Measurements from ENCODE around the gene RAB39B.

RAB39B gene

DNA sequence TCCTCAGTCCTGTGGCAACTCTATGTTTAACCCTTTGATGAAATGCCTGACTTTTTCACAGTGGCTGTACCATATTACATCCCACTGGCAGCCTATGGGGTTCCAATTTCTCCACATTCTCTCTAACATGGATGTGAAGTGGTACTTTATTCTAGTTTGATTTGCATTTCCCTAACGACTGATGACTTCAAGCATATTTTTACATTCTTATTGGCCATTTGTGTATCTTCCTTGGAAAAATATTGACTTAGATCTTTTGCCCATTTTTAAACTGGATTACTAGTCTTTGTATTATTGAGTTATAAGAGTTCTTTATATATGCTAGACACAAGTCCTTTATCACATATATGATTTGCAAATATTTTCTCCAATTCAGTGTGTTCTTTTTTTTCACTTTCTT lies 2.1 kb upstream of the RAB39B start:
- Histone ChIP-seq H3K4me1 (no peaks in the 10 kb centered on the region), H3K36me3 (no peaks in the 10 kb centered on the region), H3K4me3 (ENCODE audit: low read depth, low read length) (no peak overlapping the region), H3K27me3 (no peaks in the 10 kb centered on the region), H3K9me3 (no peaks in the 10 kb centered on the region)
- DNase-seq: no peak
- TF ChIP-seq, protein P1, sequence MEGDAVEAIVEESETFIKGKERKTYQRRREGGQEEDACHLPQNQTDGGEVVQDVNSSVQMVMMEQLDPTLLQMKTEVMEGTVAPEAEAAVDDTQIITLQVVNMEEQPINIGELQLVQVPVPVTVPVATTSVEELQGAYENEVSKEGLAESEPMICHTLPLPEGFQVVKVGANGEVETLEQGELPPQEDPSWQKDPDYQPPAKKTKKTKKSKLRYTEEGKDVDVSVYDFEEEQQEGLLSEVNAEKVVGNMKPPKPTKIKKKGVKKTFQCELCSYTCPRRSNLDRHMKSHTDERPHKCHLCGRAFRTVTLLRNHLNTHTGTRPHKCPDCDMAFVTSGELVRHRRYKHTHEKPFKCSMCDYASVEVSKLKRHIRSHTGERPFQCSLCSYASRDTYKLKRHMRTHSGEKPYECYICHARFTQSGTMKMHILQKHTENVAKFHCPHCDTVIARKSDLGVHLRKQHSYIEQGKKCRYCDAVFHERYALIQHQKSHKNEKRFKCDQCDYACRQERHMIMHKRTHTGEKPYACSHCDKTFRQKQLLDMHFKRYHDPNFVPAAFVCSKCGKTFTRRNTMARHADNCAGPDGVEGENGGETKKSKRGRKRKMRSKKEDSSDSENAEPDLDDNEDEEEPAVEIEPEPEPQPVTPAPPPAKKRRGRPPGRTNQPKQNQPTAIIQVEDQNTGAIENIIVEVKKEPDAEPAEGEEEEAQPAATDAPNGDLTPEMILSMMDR (IDR thresholded peaks at IDR 0.05; ENCODE audit: low read depth, low read length): no peak

DNA sequence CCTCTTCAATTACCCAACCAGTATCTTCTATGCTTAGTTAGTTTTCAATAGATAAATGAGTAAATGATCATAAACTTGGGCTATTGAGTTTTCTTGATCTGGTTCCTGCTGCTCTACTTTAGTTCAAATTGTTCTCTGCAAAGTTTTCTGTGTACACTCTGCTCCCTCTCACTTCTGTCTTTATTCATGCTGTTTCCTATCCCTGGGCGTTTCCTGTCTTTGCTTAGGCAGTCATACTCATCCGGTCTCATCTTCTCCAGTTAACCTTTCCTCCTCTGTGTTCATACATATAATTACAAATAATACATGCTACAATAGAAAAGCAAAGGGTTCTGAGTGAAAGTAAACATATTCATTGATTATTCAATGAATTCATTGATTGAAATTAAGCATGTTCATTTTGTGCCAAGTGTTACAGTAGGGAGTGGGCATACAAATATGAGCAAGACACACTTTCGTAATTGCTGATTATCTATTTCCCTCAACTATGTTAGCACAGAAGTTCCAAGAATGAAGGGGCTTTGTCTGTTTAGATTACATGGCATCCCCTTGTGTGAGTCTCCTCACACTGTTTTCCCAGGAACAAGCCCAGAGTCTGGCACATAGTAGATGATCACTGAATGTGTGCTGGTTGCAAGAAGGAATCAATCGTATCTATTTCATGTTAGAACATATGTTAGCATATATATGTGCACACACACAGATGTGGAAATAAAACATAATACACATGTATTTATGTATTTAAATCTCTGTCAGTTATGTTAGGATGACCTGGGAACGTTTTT lies 1.1 kb downstream of the RAB39B start:
- no peaks in the 10 kb centered on the region for H3K4me1 ChIP-seq
- TF ChIP-seq, protein P1 (IDR thresholded peaks at IDR 0.05; ENCODE audit: low read depth, low read length): no peak
- no peaks in the 10 kb centered on the region for H3K9me3 ChIP-seq
- peak overlapping the region; percentile 72 for H3K4me3 ChIP-seq (ENCODE audit: low read depth, low read length)
- DNase-seq: no peak
- H3K27me3 ChIP-seq: no peaks in the 10 kb centered on the region
- no peaks in the 10 kb centered on the region for H3K36me3 ChIP-seq

- no peak for DNase-seq
- no peaks in the 10 kb centered on the region for H3K9me3 ChIP-seq
- no peaks in the 10 kb centered on the region for H3K27me3 ChIP-seq
- H3K4me1 ChIP-seq: no peaks in the 10 kb centered on the region
- no peak overlapping the region for H3K4me3 ChIP-seq (ENCODE audit: low read depth, low read length)
- no peaks in the 10 kb centered on the region for H3K36me3 ChIP-seq
- TF ChIP-seq, protein P1 (IDR thresholded peaks at IDR 0.05; ENCODE audit: low read depth, low read length): no peak
Measured at GRCh38 chrX:155259752-155260151, 4.5 kb downstream of the RAB39B start.

GRCh38 chrX:155251391-155251790 lies 12.9 kb downstream of the RAB39B start:
- H3K9me3 ChIP-seq: no peaks in the 10 kb centered on the region
- DNase-seq: no peak
- TF ChIP-seq, protein P1 (IDR thresholded peaks at IDR 0.05; ENCODE audit: low read depth, low read length): no peak
- no peaks in the 10 kb centered on the region for H3K27me3 ChIP-seq
- no peak overlapping the region for H3K4me3 ChIP-seq (ENCODE audit: low read depth, low read length)
- H3K36me3 ChIP-seq: no peaks in the 10 kb centered on the region
- no peaks in the 10 kb centered on the region for H3K4me1 ChIP-seq

DNA sequence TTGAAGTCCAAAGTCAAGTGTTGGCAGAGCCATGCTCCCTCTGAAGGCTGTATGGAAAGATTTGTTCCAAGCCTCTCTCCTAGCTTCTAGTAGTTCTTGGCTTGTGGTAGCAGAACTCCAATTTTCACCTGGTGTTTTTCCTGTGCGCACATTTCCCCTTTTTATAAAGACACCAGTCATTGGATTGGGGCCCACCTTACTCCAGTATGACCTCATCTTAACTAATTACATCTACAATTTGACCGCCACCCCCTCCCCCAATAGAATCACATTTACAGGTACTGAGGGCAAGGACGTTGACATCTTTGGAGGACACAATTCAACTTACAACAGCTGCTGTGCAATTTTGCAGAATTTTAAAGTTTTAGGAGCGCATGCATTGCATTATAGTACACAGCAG lies 16.8 kb downstream of the RAB39B start:
- Histone ChIP-seq H3K4me1 (no peaks in the 10 kb centered on the region), H3K36me3 (no peaks in the 10 kb centered on the region), H3K4me3 (ENCODE audit: low read depth, low read length) (no peak overlapping the region), H3K27me3 (no peaks in the 10 kb centered on the region), H3K9me3 (no peaks in the 10 kb centered on the region)
- DNase-seq: no peak
- TF ChIP-seq, protein P1 (IDR thresholded peaks at IDR 0.05; ENCODE audit: low read depth, low read length): no peak

DNA sequence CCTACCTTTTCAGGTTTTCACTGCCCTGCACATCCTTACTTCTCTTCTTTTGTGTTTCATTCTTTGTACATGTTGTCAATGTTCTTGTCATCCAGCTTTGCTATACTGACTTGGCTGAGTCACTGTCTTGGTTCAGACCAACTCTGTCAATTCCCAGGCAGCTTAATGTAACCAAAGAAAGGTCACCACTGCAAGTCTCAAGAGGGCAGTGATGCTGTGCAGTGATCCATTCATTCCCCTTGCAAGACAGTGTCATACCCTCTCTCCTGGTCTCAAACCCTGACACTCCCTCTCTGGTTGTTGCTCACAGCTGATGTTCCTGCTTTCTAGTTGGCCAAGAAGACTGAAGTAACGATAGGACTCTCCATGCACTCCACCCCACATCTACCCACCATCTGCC lies 17.5 kb downstream of the RAB39B start:
- DNase-seq: no peak
- no peaks in the 10 kb centered on the region for H3K9me3 ChIP-seq
- no peaks in the 10 kb centered on the region for H3K36me3 ChIP-seq
- no peaks in the 10 kb centered on the region for H3K4me1 ChIP-seq
- TF ChIP-seq, protein P1 (IDR thresholded peaks at IDR 0.05; ENCODE audit: low read depth, low read length): no peak
- no peaks in the 10 kb centered on the region for H3K27me3 ChIP-seq
- H3K4me3 ChIP-seq (ENCODE audit: low read depth, low read length): no peak overlapping the region

Measured in BE2C (cell line).